Sigmoid colon (tissue), 4 donors: ENCODE data around the gene LIMS2.

ENCODE experiments used
- EP300 ChIP-seq, 4 donors: sonication (generic); formaldehyde crosslinking; IDR thresholded peaks; one replicate each; pipeline ENCODE4 v1.6.1; 2017; ENCODE audit warnings: antibody characterized with exemption in 4 of 4
- POLR2A ChIP-seq, 2 donors: fragments of 450-650 bp; IDR thresholded peaks; one replicate each; pipeline ENCODE4 v1.6.1; 2016; ENCODE audit warnings: antibody characterized with exemption in 2 of 2, mild to moderate bottlenecking in 2 of 2, moderate library complexity in 2 of 2
- POLR2AphosphoS5 ChIP-seq, 4 donors: sonication (generic); formaldehyde crosslinking; IDR thresholded peaks; one replicate each; pipeline ENCODE4 v1.6.1; 2017; ENCODE audit warnings: antibody characterized with exemption in 4 of 4
- TF ChIP-seq, protein P1 (sequence below), 4 experiments: fragments of 450-650 bp in 3 of 4; fragments of 200-600 bp in 1 of 4; IDR thresholded peaks; one replicate each; pipeline ENCODE4 v1.5.1; 2016 to 2019; ENCODE audit warnings: antibody characterized with exemption in 4 of 4, mild to moderate bottlenecking in 3 of 4, moderate library complexity in 2 of 4

- no peak for TF ChIP-seq POLR2A (IDR thresholded peaks at IDR 0.05)
- TF ChIP-seq, protein P1, sequence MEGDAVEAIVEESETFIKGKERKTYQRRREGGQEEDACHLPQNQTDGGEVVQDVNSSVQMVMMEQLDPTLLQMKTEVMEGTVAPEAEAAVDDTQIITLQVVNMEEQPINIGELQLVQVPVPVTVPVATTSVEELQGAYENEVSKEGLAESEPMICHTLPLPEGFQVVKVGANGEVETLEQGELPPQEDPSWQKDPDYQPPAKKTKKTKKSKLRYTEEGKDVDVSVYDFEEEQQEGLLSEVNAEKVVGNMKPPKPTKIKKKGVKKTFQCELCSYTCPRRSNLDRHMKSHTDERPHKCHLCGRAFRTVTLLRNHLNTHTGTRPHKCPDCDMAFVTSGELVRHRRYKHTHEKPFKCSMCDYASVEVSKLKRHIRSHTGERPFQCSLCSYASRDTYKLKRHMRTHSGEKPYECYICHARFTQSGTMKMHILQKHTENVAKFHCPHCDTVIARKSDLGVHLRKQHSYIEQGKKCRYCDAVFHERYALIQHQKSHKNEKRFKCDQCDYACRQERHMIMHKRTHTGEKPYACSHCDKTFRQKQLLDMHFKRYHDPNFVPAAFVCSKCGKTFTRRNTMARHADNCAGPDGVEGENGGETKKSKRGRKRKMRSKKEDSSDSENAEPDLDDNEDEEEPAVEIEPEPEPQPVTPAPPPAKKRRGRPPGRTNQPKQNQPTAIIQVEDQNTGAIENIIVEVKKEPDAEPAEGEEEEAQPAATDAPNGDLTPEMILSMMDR (IDR thresholded peaks at IDR 0.05), result no peak
- TF ChIP-seq POLR2AphosphoS5 (IDR thresholded peaks at IDR 0.05), result no peak
- no peak for TF ChIP-seq EP300 (IDR thresholded peaks at IDR 0.05)
Measured at GRCh38 chr2:127609031-127609751, 66.1 kb downstream of the LIMS2 start.
